BJ (cell line): ENCODE results near the gene DIS3L2. TPM values are rescaled to one million over a fixed set of nuclear protein-coding genes. Genes with fewer than 3 reads are reported as not detected.

ENCODE experiments used
- CTCF ChIA-PET: fragments of 350-600 bp; formaldehyde crosslinking; extraction: SDS; loops from one replicate; lab custom pipeline; 2021; ENCODE audit warnings: antibody characterized with exemption, inconsistent platforms; lab: Yijun Ruan, JAX
- POLR2A ChIA-PET: fragments of 300-600 bp; sonication (Branson Sonifier 250); formaldehyde crosslinking; extraction: SDS; loops from one replicate; lab custom pipeline; 2021; ENCODE audit warnings: antibody characterized with exemption; lab: Charles Lee
- DNase-seq: peaks from one replicate; pipeline ENCODE4 v3.0.0-alpha.2; 2011; ENCODE audit warnings: low read depth
- H3K27me3 ChIP-seq: 2 replicates; pipeline ENCODE4 v1.6.0; 2011; ENCODE audit warnings: low read length; ENCODE audit not compliant: control insufficient read depth, insufficient read depth
- H3K36me3 ChIP-seq: 2 replicates; pipeline ENCODE4 v1.5.1; 2011; ENCODE audit warnings: low read length; ENCODE audit not compliant: control insufficient read depth, insufficient read depth
- H3K4me3 ChIP-seq: 2 replicates; pipeline ENCODE4 v1.5.1; 2011; ENCODE audit warnings: low read depth, mild to moderate bottlenecking, control low read depth, low read length
- CTCF ChIP-seq: IDR thresholded peaks from 2 replicates; pipeline ENCODE4 v1.5.1; 2011; ENCODE audit warnings: low read depth, mild to moderate bottlenecking, control low read depth, inconsistent platforms, low read length, moderate library complexity; ENCODE audit not compliant: insufficient read depth
- polyA plus RNA-seq: library from polyadenylated mRNA; depleted of rRNA; stranded (reverse); fragments of >200 nt; gene quantifications from 2 replicates; pipeline ENCODE4 v1.2.3, GENCODE V29; 2011

Gene DIS3L2
- polyA plus RNA-seq, 1 experiment: 12.4 TPM

DNA sequence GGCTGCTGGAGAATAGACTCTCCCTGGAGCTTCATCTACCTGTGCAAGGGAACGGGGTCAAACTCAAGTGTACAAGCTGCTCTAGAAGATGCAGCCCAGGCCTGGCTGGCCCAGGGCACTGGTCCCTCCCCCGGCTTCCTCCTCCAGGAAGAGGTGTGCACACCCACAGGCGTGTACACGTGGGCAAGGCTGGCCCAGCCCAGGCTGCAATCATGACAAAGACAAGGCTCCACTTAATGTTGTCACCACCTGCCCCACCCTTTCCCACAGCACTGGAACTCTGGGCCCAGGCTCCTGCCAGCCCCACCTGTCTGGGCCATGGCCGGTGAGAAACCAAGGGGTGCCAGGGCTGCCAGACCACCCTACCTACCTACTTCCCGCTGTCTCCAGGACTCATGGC is 387.4 kb downstream of the DIS3L2 start:
- POLR2A ChIA-PET: no interaction called here
- TF ChIP-seq CTCF: no peak
- H3K27me3 ChIP-seq: peaks cover 29% of the 10 kb centered on the region
- CTCF ChIA-PET: no interaction called here
- no peak for DNase-seq
- no peak overlapping the region for H3K4me3 ChIP-seq
- no peaks in the 10 kb centered on the region for H3K36me3 ChIP-seq

GRCh38 chr2:232349546-232349945 is 388.0 kb downstream of the DIS3L2 start:
- Histone ChIP-seq H3K27me3 (peaks cover 29% of the 10 kb centered on the region), H3K36me3 (no peaks in the 10 kb centered on the region), H3K4me3 (no peak overlapping the region)
- ChIA-PET POLR2A (no interaction called here), CTCF (no interaction called here)
- no peak for DNase-seq
- no peak for TF ChIP-seq CTCF

DNA sequence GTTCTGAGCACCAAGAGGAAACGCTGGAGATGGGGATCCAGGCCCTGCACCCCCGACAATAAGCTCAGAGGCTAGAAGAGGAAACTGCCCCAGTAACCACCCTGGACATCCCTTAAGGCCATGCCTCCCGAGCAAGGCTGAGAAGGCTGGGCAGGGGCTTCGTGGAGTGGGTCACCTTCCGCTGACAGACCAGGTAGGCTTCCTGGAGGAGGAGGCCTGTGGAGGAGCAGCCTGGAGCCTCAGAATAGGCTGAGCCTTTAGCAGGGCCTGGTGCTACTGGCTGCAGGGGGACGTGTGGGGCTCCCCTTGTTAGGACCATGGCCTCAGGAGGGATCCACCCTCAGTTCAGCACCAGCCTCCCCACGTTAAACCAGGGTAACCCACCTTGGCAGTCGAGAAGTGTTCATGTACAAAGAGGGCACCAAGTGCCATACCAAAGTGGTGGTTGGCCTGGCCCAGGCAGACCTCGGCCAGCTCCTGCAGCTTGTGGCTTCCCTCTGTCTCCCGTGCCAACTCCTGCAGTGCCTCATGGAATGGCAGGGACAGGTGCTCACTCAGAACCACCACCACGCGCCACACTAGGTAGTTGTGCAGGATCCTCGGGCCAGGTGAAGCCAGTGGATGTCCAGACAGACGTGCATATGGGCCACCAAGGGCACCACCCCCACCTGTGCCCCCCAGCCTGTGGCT is 388.6 kb downstream of the DIS3L2 start:
- DNase-seq: no peak
- CTCF ChIA-PET: no interaction called here
- Histone ChIP-seq H3K27me3 (peaks cover 29% of the 10 kb centered on the region), H3K36me3 (no peaks in the 10 kb centered on the region), H3K4me3 (no peak overlapping the region)
- no peak for TF ChIP-seq CTCF
- POLR2A ChIA-PET: no interaction called here

DNA sequence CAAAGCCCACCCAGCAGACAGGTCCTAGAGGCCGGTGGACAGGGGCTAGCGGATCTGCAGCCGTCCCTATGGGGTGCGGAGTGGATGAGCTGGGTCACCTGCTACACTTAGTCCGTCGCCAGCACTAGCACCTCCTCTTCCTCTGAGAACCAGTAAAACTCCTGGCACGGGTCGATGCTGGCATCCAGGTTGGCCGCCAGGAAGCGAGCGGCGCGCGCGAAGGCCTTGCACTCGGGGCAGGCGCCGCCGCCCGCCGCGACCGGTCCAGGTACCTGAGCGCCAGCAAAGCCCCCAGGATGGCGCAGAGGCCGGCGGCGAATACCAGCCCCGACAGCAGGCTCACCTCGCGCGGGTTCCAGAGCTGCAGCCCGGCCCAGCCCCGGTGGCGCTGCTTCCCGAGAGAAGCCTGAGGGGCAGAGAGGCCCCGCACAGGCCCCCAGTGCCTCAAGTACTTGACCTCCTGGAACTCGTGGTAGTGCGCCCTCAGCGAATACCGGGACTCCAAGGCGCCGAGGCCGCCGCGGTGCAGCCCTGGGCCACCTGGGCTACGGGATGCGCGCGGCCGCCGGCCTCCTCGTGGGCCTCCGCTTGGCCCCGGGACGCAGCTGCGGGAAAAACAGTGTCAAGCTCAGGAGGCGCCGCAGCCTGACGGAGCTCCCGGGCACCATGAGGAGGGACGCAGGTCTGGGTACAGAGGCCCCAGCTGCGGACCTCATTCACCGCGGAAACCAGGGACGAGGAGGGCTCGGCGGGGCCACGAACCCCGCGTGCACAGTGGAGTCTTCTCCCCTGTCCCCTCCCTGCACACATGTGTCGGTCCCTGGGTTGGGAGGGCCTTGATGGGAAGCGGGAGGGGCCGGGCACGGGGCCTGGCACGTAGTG is 389.5 kb downstream of the DIS3L2 start:
- DNase-seq: no peak
- H3K4me3 ChIP-seq: no peak overlapping the region
- CTCF ChIA-PET: no interaction called here
- POLR2A ChIA-PET: no interaction called here
- no peak for TF ChIP-seq CTCF
- peaks cover 29% of the 10 kb centered on the region for H3K27me3 ChIP-seq
- H3K36me3 ChIP-seq: no peaks in the 10 kb centered on the region
